DMS153 treated with DMSO at 0.1 percent for 48 hours (cell line): ENCODE results near the gene BRD9.

Experiments used
- DNase-seq: peaks from one replicate; lab custom pipeline; 2025; ENCODE audit not compliant: unreplicated experiment; lab: John Stamatoyannopoulos, UW

The BRD9 gene

GRCh38 chr5:819078-819477 is 73.5 kb downstream of the BRD9 start:
- DNase-seq: no peak

- no peak for DNase-seq
Observed at GRCh38 chr5:816176-816575, 76.4 kb downstream of the BRD9 start.

- no peak for DNase-seq
Observed at GRCh38 chr5:815449-815848, 77.2 kb downstream of the BRD9 start.
